ENCODE measurements around the gene ZNF385C. TPM values are rescaled to one million over a fixed set of nuclear protein-coding genes. Genes with fewer than 3 reads are reported as not detected.

ZNF385C gene
- total RNA-seq, 2 donors from 2014 or later, result 1.3 TPM; not detected in 1

DNA sequence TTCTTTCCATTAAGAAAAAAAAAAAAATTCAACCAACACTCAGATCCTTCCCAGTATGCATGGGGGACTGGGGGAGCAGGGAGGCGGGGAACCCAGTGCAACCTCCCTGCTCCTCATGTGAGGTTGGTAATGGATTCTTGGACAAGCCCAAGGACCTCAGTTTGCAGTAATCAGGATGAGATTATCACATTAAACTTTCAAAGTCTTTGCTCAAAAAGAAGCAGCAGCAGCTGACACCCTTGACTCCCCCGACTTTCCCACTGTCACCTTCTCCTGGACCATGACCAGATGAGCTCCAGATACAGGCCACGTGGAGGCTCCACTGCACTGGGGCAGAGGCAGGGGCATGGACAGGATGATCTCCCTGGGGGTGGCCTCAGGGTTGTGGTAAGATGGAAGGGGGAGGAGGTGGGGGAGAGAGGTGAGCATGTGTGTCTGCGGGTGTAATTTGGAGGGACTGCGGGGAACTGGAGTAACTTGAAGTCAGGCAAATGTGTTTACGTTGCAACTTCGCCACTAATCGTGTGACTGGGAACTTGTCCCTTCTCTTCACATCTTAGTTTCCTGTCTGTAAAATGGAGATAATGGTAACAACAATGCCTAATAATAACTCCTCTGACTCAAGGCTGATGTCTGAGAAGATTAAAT, 19.8 kb downstream of the ZNF385C start:
- H3K9me3 ChIP-seq, result no peaks in the 10 kb centered on the region
- intact Hi-C loops (cut with DNase I), result no loop called here
- H3K27me3 ChIP-seq, result no peaks in the 10 kb centered on the region
- no peaks in the 10 kb centered on the region for H3K36me3 ChIP-seq (replicated peaks in 1 of 2; ENCODE audit: insufficient read depth in 1 of 2, low read depth in 2 of 2)
- H3K27ac ChIP-seq, result no peak overlapping the region
- DNase-seq (no peak), ATAC-seq (no peak)
- TF ChIP-seq POLR2A (IDR thresholded peaks at IDR 0.05), result no peak
- TF ChIP-seq, protein P1, sequence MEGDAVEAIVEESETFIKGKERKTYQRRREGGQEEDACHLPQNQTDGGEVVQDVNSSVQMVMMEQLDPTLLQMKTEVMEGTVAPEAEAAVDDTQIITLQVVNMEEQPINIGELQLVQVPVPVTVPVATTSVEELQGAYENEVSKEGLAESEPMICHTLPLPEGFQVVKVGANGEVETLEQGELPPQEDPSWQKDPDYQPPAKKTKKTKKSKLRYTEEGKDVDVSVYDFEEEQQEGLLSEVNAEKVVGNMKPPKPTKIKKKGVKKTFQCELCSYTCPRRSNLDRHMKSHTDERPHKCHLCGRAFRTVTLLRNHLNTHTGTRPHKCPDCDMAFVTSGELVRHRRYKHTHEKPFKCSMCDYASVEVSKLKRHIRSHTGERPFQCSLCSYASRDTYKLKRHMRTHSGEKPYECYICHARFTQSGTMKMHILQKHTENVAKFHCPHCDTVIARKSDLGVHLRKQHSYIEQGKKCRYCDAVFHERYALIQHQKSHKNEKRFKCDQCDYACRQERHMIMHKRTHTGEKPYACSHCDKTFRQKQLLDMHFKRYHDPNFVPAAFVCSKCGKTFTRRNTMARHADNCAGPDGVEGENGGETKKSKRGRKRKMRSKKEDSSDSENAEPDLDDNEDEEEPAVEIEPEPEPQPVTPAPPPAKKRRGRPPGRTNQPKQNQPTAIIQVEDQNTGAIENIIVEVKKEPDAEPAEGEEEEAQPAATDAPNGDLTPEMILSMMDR (IDR thresholded peaks at IDR 0.05), result no peak
- 72 to 73% methylated on average over 8 of the region's 8 CpGs for WGBS, 2 donors
- H3K4me1 ChIP-seq, result no peaks in the 10 kb centered on the region
- H3K4me3 ChIP-seq, result no peak overlapping the region

DNA sequence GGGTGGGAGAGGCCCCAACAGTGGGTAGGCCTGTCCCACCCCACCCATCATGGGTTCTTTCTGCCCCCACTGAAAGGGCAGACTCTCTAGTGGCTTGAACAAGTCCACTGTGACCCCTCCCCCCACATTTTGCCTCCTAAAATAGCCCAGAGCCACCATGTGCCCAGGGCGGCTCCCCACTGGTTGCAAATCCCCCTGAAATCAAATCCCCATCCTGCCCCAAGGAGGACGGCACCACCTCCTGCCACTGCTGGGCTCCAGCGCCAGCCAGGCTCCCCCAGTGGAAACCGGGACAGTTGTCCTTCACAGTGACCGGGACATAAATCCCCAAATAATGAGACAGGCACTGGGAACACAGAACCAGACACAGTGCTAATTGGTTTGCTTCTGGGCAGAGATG, 20.5 kb downstream of the ZNF385C start:
- H3K4me1 ChIP-seq, result peaks cover under 1% of the 10 kb centered on the region
- DNase-seq, result no peak
- no peak for TF ChIP-seq POLR2A (IDR thresholded peaks at IDR 0.05)
- TF ChIP-seq, protein P1 (IDR thresholded peaks at IDR 0.05), result no peak
- no peaks in the 10 kb centered on the region for H3K36me3 ChIP-seq (replicated peaks in 1 of 2; ENCODE audit: insufficient read depth in 1 of 2, low read depth in 2 of 2)
- H3K4me3 ChIP-seq, result no peak overlapping the region
- H3K27me3 ChIP-seq, result peaks cover 0 to 2% of the 10 kb centered on the region in 2 donors
- intact Hi-C loops (cut with DNase I), result no loop called here
- H3K27ac ChIP-seq, result no peak overlapping the region
- H3K9me3 ChIP-seq, result no peaks in the 10 kb centered on the region
- ATAC-seq, result no peak
- WGBS, 2 donors, result 83% methylated on average over 5 of the region's 5 CpGs; no CpG with 5 or more reads in 1 of the 2 donors

DNA sequence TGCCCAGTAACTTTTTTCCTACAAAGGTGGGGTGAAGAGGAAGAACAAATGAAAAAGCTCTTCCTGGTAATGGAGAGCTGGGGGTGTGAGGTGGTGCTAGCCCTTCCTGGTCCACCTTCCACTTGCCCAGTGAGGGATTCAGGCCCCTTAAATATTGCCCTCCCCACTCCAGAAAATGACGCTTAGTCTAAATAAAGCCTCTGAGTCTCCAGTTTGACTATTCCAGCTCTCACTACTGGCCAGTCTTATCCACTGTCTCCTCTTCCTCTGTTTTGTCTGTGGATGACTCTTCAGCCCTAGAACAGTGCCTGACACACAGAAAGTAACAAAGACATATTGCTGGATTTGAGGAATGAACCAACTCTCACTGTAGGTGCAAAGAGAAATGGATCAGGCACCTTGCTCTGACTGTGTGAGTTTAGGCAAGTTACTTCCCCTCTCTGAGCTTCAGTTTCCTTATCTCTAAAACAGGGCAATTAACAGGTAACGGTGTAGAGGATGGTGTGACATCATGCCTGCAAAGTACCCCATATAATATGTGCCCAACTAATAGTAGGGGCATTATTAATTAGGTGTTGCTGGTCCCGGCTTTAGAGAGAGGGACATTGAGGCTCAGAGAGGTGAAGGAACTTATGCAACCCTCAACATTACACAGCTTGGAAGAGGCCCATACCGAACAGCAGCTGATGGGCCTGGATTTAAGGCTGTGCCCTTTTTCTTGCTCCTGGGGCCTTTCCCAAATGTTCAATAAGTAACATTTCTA, 21.3 kb downstream of the ZNF385C start:
- 75 to 77% methylated on average over 4 of the region's 4 CpGs for WGBS, 2 donors
- Histone ChIP-seq H3K9me3 (no peaks in the 10 kb centered on the region), H3K4me1 (peaks cover 9% of the 10 kb centered on the region), H3K27me3 (peaks cover 0 to 8% of the 10 kb centered on the region in 2 donors), H3K36me3 (replicated peaks in 1 of 2; ENCODE audit: insufficient read depth in 1 of 2, low read depth in 2 of 2) (no peaks in the 10 kb centered on the region), H3K27ac (no peak overlapping the region), H3K4me3 (no peak overlapping the region)
- ATAC-seq (no peak), DNase-seq (no peak)
- intact Hi-C loops (cut with DNase I), result no loop called here
- no peak for TF ChIP-seq POLR2A (IDR thresholded peaks at IDR 0.05)
- TF ChIP-seq, protein P1 (IDR thresholded peaks at IDR 0.05), result no peak

DNA sequence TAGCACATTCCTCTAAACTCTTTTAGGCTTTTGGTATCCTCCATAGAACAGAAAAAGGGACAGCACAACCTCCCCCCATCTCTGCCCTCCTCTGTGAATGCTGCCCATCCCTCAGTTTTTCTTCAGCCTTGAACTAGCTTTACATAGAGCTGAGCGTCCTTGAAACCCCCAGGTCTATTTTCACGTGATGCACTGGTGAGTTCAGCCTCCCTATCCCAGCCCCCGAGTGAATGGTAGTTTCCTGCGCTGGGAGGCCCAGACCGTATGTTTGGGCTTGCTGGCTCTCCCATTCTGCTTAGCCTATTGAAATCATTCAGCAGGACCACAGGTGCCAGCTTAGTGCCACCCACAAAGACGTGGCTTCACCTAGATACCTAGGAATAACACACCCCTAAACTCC, 22.5 kb downstream of the ZNF385C start:
- H3K4me1 ChIP-seq, result peaks cover 10% of the 10 kb centered on the region

More for the DNA sequence above, 22.5 kb downstream of the ZNF385C start:
- no peak for TF ChIP-seq POLR2A (IDR thresholded peaks at IDR 0.05)
- TF ChIP-seq, protein P1 (IDR thresholded peaks at IDR 0.05), result no peak
- Histone ChIP-seq H3K4me3 (no peak overlapping the region), H3K36me3 (replicated peaks in 1 of 2; ENCODE audit: insufficient read depth in 1 of 2, low read depth in 2 of 2) (no peaks in the 10 kb centered on the region), H3K27me3 (peaks cover 0 to 13% of the 10 kb centered on the region in 2 donors), H3K27ac (no peak overlapping the region), H3K9me3 (no peaks in the 10 kb centered on the region)
- ATAC-seq (no peak), DNase-seq (no peak)
- WGBS, 2 donors, result 61 to 66% methylated on average over 6 of the region's 6 CpGs
- intact Hi-C loops (cut with DNase I), result no loop called here

Data from body of pancreas (tissue), 4 donors.